B cell (primary cell): ENCODE results near the gene KPNA1. TPM values are rescaled to one million over a fixed set of nuclear protein-coding genes. Genes with fewer than 3 reads are reported as not detected.

Source experiments
- ATAC-seq: fragments of 200-7000 bp; cut with Tn5 transposase; one replicate; pipeline ENCODE4 v1.10.0; 2021; ENCODE audit warnings: low read depth, mild to moderate bottlenecking, moderate number of reproducible peaks, moderate library complexity
- CTCF ChIA-PET: fragments of 350-600 bp; sonication (Branson Sonifier 250); formaldehyde crosslinking; loops from one replicate; lab custom pipeline; 2021; ENCODE audit warnings: antibody characterized with exemption, inconsistent platforms; lab: Charles Lee
- POLR2A ChIA-PET: fragments of 350-600 bp; sonication (Branson Sonifier 250); formaldehyde crosslinking; loops from one replicate; lab custom pipeline; 2021; ENCODE audit warnings: antibody characterized with exemption; lab: Charles Lee
- DNase-seq: peaks from one replicate; pipeline ENCODE4 v3.0.0; 2013
- H2AFZ ChIP-seq: 2 replicates; pipeline ENCODE4 v1.6.1; 2012; ENCODE audit warnings: mild to moderate bottlenecking, low read depth, low read length; ENCODE audit not compliant: insufficient read depth, poor library complexity, severe bottlenecking
- H3K27ac ChIP-seq, 2 donors: 1 replicate in 1 of 2; 2 replicates in 1 of 2; pipeline ENCODE4 v1.5.1; 2012 to 2013; ENCODE audit warnings: low read length in 2 of 2, mild to moderate bottlenecking in 2 of 2, moderate library complexity in 1 of 2
- H3K27me3 ChIP-seq, 4 experiments: fragments of 200-600 bp in 1 of 4; sonication (generic) in 1 of 4; replicated peaks in 1 of 4; 1 replicate in 2 of 4; 2 replicates in 2 of 4; pipeline versions ENCODE4 v1.6.1 to v1.7.0; 2013 to 2016; ENCODE audit warnings: low read length in 3 of 4, mild to moderate bottlenecking in 2 of 4, mixed read lengths in 1 of 4, moderate library complexity in 1 of 4; ENCODE audit not compliant: insufficient read depth in 4 of 4, control insufficient read depth in 3 of 4; ENCODE audit errors: control extremely low read depth in 1 of 4
- H3K36me3 ChIP-seq, 2 experiments: replicated peaks in 1 of 2; 1 replicate in 1 of 2; 2 replicates in 1 of 2; pipeline versions ENCODE4 v1.6.1 to v1.7.1; 2013; ENCODE audit warnings: low read length in 1 of 2; ENCODE audit not compliant: insufficient read depth in 2 of 2, control insufficient read depth in 1 of 2; ENCODE audit errors: control extremely low read depth in 1 of 2, extremely low read depth in 1 of 2
- H3K4me1 ChIP-seq, 2 donors: fragments of 200-600 bp in 1 of 2; sonication (generic) in 1 of 2; 1 replicate in 1 of 2; 2 replicates in 1 of 2; pipeline versions ENCODE4 v1.5.1 to v1.6.1; 2013 to 2017; ENCODE audit warnings: low read length in 2 of 2; ENCODE audit not compliant: control insufficient read depth in 2 of 2, insufficient read depth in 2 of 2
- H3K4me2 ChIP-seq: replicated peaks from 2 replicates; pipeline ENCODE3; 2012; ENCODE audit warnings: mild to moderate bottlenecking, low read depth, low read length; ENCODE audit not compliant: poor library complexity, severe bottlenecking
- H3K4me3 ChIP-seq, 5 experiments: fragments of 200-600 bp in 1 of 5; sonication (generic) in 1 of 5; 1 replicate in 3 of 5; 2 replicates in 2 of 5; pipeline versions ENCODE4 v1.5.1 to v1.7.0; 2011 to 2016; ENCODE audit warnings: low read length in 4 of 5, mild to moderate bottlenecking in 4 of 5, low read depth in 2 of 5, control low read depth in 1 of 5, moderate library complexity in 1 of 5; ENCODE audit not compliant: insufficient read depth in 1 of 5; ENCODE audit errors: control extremely low read depth in 1 of 5, extremely low read depth in 1 of 5
- H3K79me2 ChIP-seq: fragments of 200-600 bp; sonication (generic); one replicate; pipeline ENCODE4 v1.6.0; 2016; ENCODE audit warnings: low read length; ENCODE audit not compliant: control insufficient read depth, insufficient read depth
- H3K9ac ChIP-seq: fragments of 200-600 bp; sonication (generic); 2 replicates; pipeline ENCODE4 v1.6.1; 2017; ENCODE audit warnings: mild to moderate bottlenecking, low read length, moderate library complexity
- H3K9me3 ChIP-seq, 3 donors: one replicate each; pipeline versions ENCODE4 v1.6.1 to v1.7.1; 2013; ENCODE audit warnings: low read length in 2 of 3; ENCODE audit not compliant: control insufficient read depth in 2 of 3, insufficient read depth in 1 of 3; ENCODE audit errors: control extremely low read depth in 1 of 3
- H4K20me1 ChIP-seq: 2 replicates; pipeline ENCODE4 v1.6.0; 2012; ENCODE audit warnings: mild to moderate bottlenecking, low read length; ENCODE audit not compliant: insufficient read depth, control insufficient read depth, poor library complexity, severe bottlenecking
- H3K27ac Mint-ChIP-seq: one replicate; pipeline ENCODE4 v1.8.0; 2021; ENCODE audit warnings: mixed read lengths
- H3K27me3 Mint-ChIP-seq: one replicate; pipeline ENCODE4 v1.8.0; 2021; ENCODE audit warnings: mixed read lengths
- H3K4me1 Mint-ChIP-seq: one replicate; pipeline ENCODE4 v1.8.0; 2021; ENCODE audit warnings: mixed read lengths
- H3K4me3 Mint-ChIP-seq: one replicate; pipeline ENCODE4 v1.8.0; 2021; ENCODE audit warnings: mixed read lengths
- H3K9me3 Mint-ChIP-seq: one replicate; pipeline ENCODE4 v1.8.0; 2022; ENCODE audit warnings: mixed read lengths; ENCODE audit not compliant: insufficient read depth
- CTCF ChIP-seq: fragments of 200-600 bp; IDR thresholded peaks from one replicate; pipeline ENCODE4 v1.8.0; 2022; ENCODE audit warnings: antibody characterized with exemption, mild to moderate bottlenecking
- EZH2 ChIP-seq: IDR thresholded peaks from 2 replicates; pipeline ENCODE4 v1.6.1; 2012; ENCODE audit warnings: borderline replicate concordance, low read depth, mild to moderate bottlenecking, moderate library complexity, low read length; ENCODE audit not compliant: insufficient read depth, poor library complexity, severe bottlenecking
- WGBS: methylation state at CpG from one replicate; pipeline ENCODE4 v1.1.5; 2013; ENCODE audit warnings: missing lambda C conversion rate; ENCODE audit not compliant: insufficient coverage; 5-methylcytosine and 5-hydroxymethylcytosine counted together
- intact Hi-C: fragments of 100-400 bp; cut with micrococcal nuclease; formaldehyde crosslinking; loops from one replicate; pipeline ENCODE4 v1.10.0; 2022
- polyA plus RNA-seq: library from polyadenylated mRNA; depleted of rRNA; stranded (reverse); fragments of >200 nt; gene quantifications from 2 replicates; pipeline ENCODE4 v1.2.3, GENCODE V29; 2012
- total RNA-seq, 2 donors: library from RNA; stranded (reverse); fragments of 120-200 nt in 1 of 2; gene quantifications; 1 replicate in 1 of 2; 2 replicates in 1 of 2; pipeline versions ENCODE4 v1.2.3 to v1.2.4, GENCODE V29; 2013 to 2022

KPNA1 gene
- total and polyA plus RNA-seq, 2 donors (not counting 1 experiment from before 2014, with no cell fraction given), result 14.9 to 79.4 TPM

GRCh38 chr3:122563717-122564025 is 48.9 kb upstream of the KPNA1 start:
- no peaks in the 10 kb centered on the region for H3K9me3 ChIP-seq
- WGBS, result 25% methylated on average over 2 of the region's 5 CpGs
- H3K4me2 ChIP-seq, result peak overlapping the region; percentile 86
- Mint-ChIP-seq H3K4me1 (peaks cover 70% of the 10 kb centered on the region), H3K27me3 (no peaks in the 10 kb centered on the region), H3K9me3 (no peaks in the 10 kb centered on the region), H3K4me3 (peak overlapping the region; percentile 92), H3K27ac (peak overlapping the region; percentile 95)
- H3K4me1 ChIP-seq, result peaks cover 53 to 63% of the 10 kb centered on the region in 2 donors
- H3K4me3 ChIP-seq, result peak overlapping the region; percentile 63 to 95 (median 89)
- H2AFZ ChIP-seq, result peak overlapping the region; percentile 97
- no peaks in the 10 kb centered on the region for H3K27me3 ChIP-seq
- ChIA-PET POLR2A (interaction anchor here (1.1 to 3.7 kb wide), 3 partner anchors 12 to 137 kb away, joined by 3 to 27 read pairs (median 8); partner anchors contain the start of gene PARP14), CTCF (interaction anchor here (0.8 to 15.3 kb wide), 7 partner anchors 11 to 134 kb away, joined by 3 to 293 read pairs (median 7); partner anchors contain the start of genes PARP14 and PARP15)
- ATAC-seq (peak; percentile 6), DNase-seq (peak; percentile 41)
- no peak for TF ChIP-seq EZH2
- H3K79me2 ChIP-seq, result peaks cover 78% of the 10 kb centered on the region
- intact Hi-C loops, result loop anchor here (1.0 to 5.0 kb wide), 5 partner anchors 13 to 1016 kb away; partner anchors contain the start of genes PARP14 and POLQ
- H4K20me1 ChIP-seq, result no peaks in the 10 kb centered on the region
- H3K27ac ChIP-seq, result peak overlapping the region; percentile 91 to 92
- H3K36me3 ChIP-seq, result peaks cover 1 to 30% of the 10 kb centered on the region in 2 experiments
- H3K9ac ChIP-seq, result peak overlapping the region; percentile 96

- H3K36me3 ChIP-seq, result peaks cover 1 to 35% of the 10 kb centered on the region in 2 experiments
- no peaks in the 10 kb centered on the region for H3K27me3 ChIP-seq
- H3K9ac ChIP-seq, result peak overlapping the region; percentile 96
- peaks cover 81% of the 10 kb centered on the region for H3K79me2 ChIP-seq
- DNase-seq, result no peak
- peaks cover 48 to 57% of the 10 kb centered on the region in 2 donors for H3K4me1 ChIP-seq
- Mint-ChIP-seq H3K27me3 (no peaks in the 10 kb centered on the region), H3K27ac (peak overlapping the region; percentile 95), H3K4me1 (peaks cover 65% of the 10 kb centered on the region), H3K4me3 (peak overlapping the region; percentile 92), H3K9me3 (no peaks in the 10 kb centered on the region)
- WGBS, result 46% methylated on average over 3 of the region's 5 CpGs
- intact Hi-C loops, result loop anchor here (2.0 to 5.0 kb wide), 3 partner anchors 26 to 1016 kb away; partner anchors contain the start of gene POLQ
- peak overlapping the region; percentile 91 to 92 for H3K27ac ChIP-seq
- peak overlapping the region; percentile 63 to 95 (median 89) for H3K4me3 ChIP-seq
- TF ChIP-seq EZH2, result no peak
- no peak for TF ChIP-seq CTCF
- peak overlapping the region; percentile 86 for H3K4me2 ChIP-seq
- H3K9me3 ChIP-seq, result no peaks in the 10 kb centered on the region
- ChIA-PET POLR2A (interaction anchor here (3.7 kb wide), 1 partner anchor 116 kb away, joined by 27 read pairs; the partner anchor contains the start of gene PARP14), CTCF (interaction anchor here (0.9 to 15.3 kb wide), 7 partner anchors 12 to 306 kb away, joined by 3 to 293 read pairs (median 9); partner anchors contain the start of genes PARP14 and PARP15)
- no peak for ATAC-seq
- H4K20me1 ChIP-seq, result no peaks in the 10 kb centered on the region
- peak overlapping the region; percentile 97 for H2AFZ ChIP-seq
These were observed 48.4 kb upstream of the KPNA1 start for GRCh38 chr3:122562923-122563716.
